Uterus (tissue), 2 donors: ENCODE data around the gene RTN3.

ENCODE experiments used
- POLR2A ChIP-seq, 2 donors: fragments of 450-650 bp; IDR thresholded peaks; one replicate each; pipeline ENCODE4 v1.6.1; 2016; ENCODE audit warnings: antibody characterized with exemption in 2 of 2, mild to moderate bottlenecking in 1 of 2, moderate library complexity in 1 of 2
- TF ChIP-seq, protein P1 (sequence below), 4 experiments: fragments of 200-600 bp in 2 of 4; fragments of 450-650 bp in 2 of 4; sonication (generic) in 2 of 4; IDR thresholded peaks; one replicate each; pipeline ENCODE4 v1.5.1; 2016 to 2019; ENCODE audit warnings: antibody characterized with exemption in 4 of 4, mild to moderate bottlenecking in 2 of 4, moderate library complexity in 1 of 4

DNA sequence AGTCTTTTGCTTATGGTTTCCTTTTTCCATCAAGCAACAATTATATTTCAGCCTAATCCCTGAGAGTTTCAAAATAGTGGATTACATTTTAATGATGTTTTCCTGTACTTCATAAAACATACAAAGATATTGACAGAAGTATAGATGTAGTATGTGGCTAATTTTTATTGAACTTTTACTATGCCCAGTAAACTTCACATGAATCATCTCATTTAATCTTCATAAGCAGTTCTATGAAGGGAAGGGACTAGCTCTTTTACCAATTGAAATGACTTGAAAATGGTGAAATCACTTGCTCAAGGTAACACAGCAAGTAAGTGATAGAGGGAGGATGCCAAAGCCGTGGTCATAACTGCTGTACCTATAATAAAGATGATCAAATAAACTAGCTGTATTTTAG is 27.5 kb downstream of the RTN3 start:
- no peak for TF ChIP-seq POLR2A (IDR thresholded peaks at IDR 0.05)
- TF ChIP-seq, protein P1, sequence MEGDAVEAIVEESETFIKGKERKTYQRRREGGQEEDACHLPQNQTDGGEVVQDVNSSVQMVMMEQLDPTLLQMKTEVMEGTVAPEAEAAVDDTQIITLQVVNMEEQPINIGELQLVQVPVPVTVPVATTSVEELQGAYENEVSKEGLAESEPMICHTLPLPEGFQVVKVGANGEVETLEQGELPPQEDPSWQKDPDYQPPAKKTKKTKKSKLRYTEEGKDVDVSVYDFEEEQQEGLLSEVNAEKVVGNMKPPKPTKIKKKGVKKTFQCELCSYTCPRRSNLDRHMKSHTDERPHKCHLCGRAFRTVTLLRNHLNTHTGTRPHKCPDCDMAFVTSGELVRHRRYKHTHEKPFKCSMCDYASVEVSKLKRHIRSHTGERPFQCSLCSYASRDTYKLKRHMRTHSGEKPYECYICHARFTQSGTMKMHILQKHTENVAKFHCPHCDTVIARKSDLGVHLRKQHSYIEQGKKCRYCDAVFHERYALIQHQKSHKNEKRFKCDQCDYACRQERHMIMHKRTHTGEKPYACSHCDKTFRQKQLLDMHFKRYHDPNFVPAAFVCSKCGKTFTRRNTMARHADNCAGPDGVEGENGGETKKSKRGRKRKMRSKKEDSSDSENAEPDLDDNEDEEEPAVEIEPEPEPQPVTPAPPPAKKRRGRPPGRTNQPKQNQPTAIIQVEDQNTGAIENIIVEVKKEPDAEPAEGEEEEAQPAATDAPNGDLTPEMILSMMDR (IDR thresholded peaks at IDR 0.05), result no peak
